K562 (cell line): Measurements from ENCODE around the gene MYOZ2. TPM values are rescaled to one million over a fixed set of nuclear protein-coding genes. Genes with fewer than 3 reads are reported as not detected.

Experiments
- ATAC-seq: fragments of 200-7000 bp; cut with Tn5 transposase; 3 replicates; pipeline ENCODE4 v1.9.1; 2020; ENCODE audit warnings: moderate library complexity
- BruUV-seq: library from RNA; stranded (reverse); fragments of 400-500 nt; replicated peaks from 2 replicates; lab custom pipeline; 2021; lab: Mats Ljungman, UMichigan
- CTCF ChIA-PET: fragments of 300-600 bp; formaldehyde crosslinking; extraction: SDS; loops from one replicate; lab custom pipeline; 2021; ENCODE audit warnings: low intra/inter-chr PET ratio; lab: Yijun Ruan, JAX
- POLR2A ChIA-PET: fragments of 300-600, 350-650 bp; sonication (Branson Sonifier 250); formaldehyde crosslinking; extraction: SDS; loops from one replicate; lab custom pipeline; 2021; ENCODE audit warnings: antibody characterized with exemption, inconsistent platforms; lab: Yijun Ruan, JAX
- DNase-seq, 4 experiments: peaks; one replicate each; pipeline versions ENCODE4 v3.0.0 to v3.0.0-alpha.2; 2011 to 2018; ENCODE audit warnings: low spot score in 3 of 4, mixed read lengths in 3 of 4; ENCODE audit errors: extremely low read depth in 1 of 4
- FAIRE-seq: peaks from 2 replicates; lab custom pipeline; 2011; peaks lifted over from hg19 to GRCh38; lab: Jason Lieb, UNC
- H2AFZ ChIP-seq: 2 replicates; pipeline ENCODE4 v1.6.0; 2011; ENCODE audit warnings: low read depth, low read length, control low read depth, inconsistent platforms
- H3K27ac ChIP-seq: fragments of 200-600 bp; 3 replicates; pipeline ENCODE4 v1.8.0; 2011; ENCODE audit warnings: low read depth, mild to moderate bottlenecking, control low read depth, inconsistent platforms, low read length, moderate library complexity, mixed read lengths; ENCODE audit errors: extremely low read depth
- H3K27me3 ChIP-seq, 2 experiments: fragments of 300-600 bp in 1 of 2; 2 replicates in 1 of 2; 3 replicates in 1 of 2; pipeline versions ENCODE4 v1.6.0 to v1.8.0; 2011; ENCODE audit warnings: inconsistent platforms in 2 of 2, low read length in 2 of 2, mild to moderate bottlenecking in 1 of 2, mixed read lengths in 1 of 2, moderate library complexity in 1 of 2; ENCODE audit not compliant: control insufficient read depth in 2 of 2, insufficient read depth in 2 of 2
- H3K36me3 ChIP-seq: fragments of 300-600 bp; 3 replicates; pipeline ENCODE4 v1.8.0; 2011; ENCODE audit warnings: mild to moderate bottlenecking, low read length, inconsistent platforms; ENCODE audit not compliant: control insufficient read depth, insufficient read depth
- H3K4me1 ChIP-seq, 2 experiments: fragments of 200-600 bp in 1 of 2; replicated peaks in 1 of 2; 2 replicates in 1 of 2; 3 replicates in 1 of 2; pipeline versions ENCODE4 v1.5.1 to v1.8.0; 2011; ENCODE audit warnings: inconsistent platforms in 2 of 2, low read length in 2 of 2, mild to moderate bottlenecking in 1 of 2, mixed read lengths in 1 of 2, moderate library complexity in 1 of 2; ENCODE audit not compliant: control insufficient read depth in 2 of 2, insufficient read depth in 2 of 2
- H3K4me2 ChIP-seq: 2 replicates; pipeline ENCODE4 v1.6.1; 2011; ENCODE audit warnings: low read length, control low read depth, inconsistent platforms, mixed read lengths; ENCODE audit not compliant: insufficient read depth
- H3K4me3 ChIP-seq: fragments of 200-600 bp; sonication (generic), shearing (Covaris generic); 2 replicates; pipeline ENCODE4 v1.5.1; 2016; ENCODE audit warnings: control low read depth, inconsistent platforms
- H3K79me2 ChIP-seq: fragments of 200-600 bp; 3 replicates; pipeline ENCODE4 v1.8.0; 2011; ENCODE audit warnings: low read length, inconsistent platforms; ENCODE audit not compliant: control insufficient read depth, insufficient read depth
- H3K9ac ChIP-seq, 2 experiments: 2 replicates each; pipeline versions ENCODE4 v1.6.0 to v1.6.1; 2011; ENCODE audit warnings: low read depth in 2 of 2, low read length in 2 of 2, control low read depth in 1 of 2, inconsistent platforms in 1 of 2, mild to moderate bottlenecking in 1 of 2, mixed read lengths in 1 of 2; ENCODE audit not compliant: insufficient read depth in 1 of 2
- H3K9me1 ChIP-seq: one replicate; pipeline ENCODE4 v1.6.0; 2011; ENCODE audit warnings: inconsistent platforms, mild to moderate bottlenecking, low read length, moderate library complexity; ENCODE audit not compliant: control insufficient read depth, insufficient read depth
- H3K9me3 ChIP-seq: replicated peaks from 2 replicates; pipeline ENCODE4 v1.5.1; 2011; ENCODE audit warnings: low read depth, low read length, inconsistent platforms; ENCODE audit not compliant: control insufficient read depth, insufficient read depth
- H4K20me1 ChIP-seq: replicated peaks from 2 replicates; pipeline ENCODE4 v1.6.1; 2011; ENCODE audit warnings: low read length, inconsistent platforms, mixed read lengths; ENCODE audit not compliant: control insufficient read depth, insufficient read depth
- CAMTA2 ChIP-seq: fragments of 250-450 bp; sonication (Bioruptor Pico); conservative IDR thresholded peaks from 2 replicates; pipeline ENCODE4 v1.5.1; 2022
- CEBPG ChIP-seq, 3 experiments: fragments of 200-800 bp in 1 of 3; sonication (Bioruptor generic) in 1 of 3; sonication (generic) in 1 of 3; formaldehyde crosslinking in 1 of 3; IDR thresholded peaks in 2 of 3; conservative IDR thresholded peaks in 1 of 3; 2 replicates each; pipeline versions ENCODE4 v1.6.1 to v1.8.0; 2016 to 2022; ENCODE audit warnings: missing compliant biosample characterization in 2 of 3, missing genetic modification characterization in 2 of 3, mild to moderate bottlenecking in 1 of 3, missing genetic modification reagents in 1 of 3
- CTCFL ChIP-seq: IDR thresholded peaks from 2 replicates; pipeline ENCODE4 v1.6.1; 2011; ENCODE audit warnings: borderline replicate concordance, low read depth, mild to moderate bottlenecking, moderate library complexity, low read length; ENCODE audit not compliant: insufficient read depth, poor library complexity, severe bottlenecking
- ELF2 ChIP-seq: fragments of 250-450 bp; sonication (Bioruptor Pico); IDR thresholded peaks from 2 replicates; pipeline ENCODE4 v1.5.0; 2021; ENCODE audit warnings: mild to moderate bottlenecking
- GABPB1 ChIP-seq: sonication (generic); formaldehyde crosslinking; IDR thresholded peaks from 2 replicates; pipeline ENCODE4 v1.8.0; 2022; ENCODE audit warnings: mild to moderate bottlenecking, missing genetic modification reagents
- GTF2A2 ChIP-seq: IDR thresholded peaks from 2 replicates; pipeline ENCODE4 v1.6.1; 2016; ENCODE audit warnings: mild to moderate bottlenecking, missing genetic modification characterization, missing compliant biosample characterization
- HEY1 ChIP-seq: fragments of 250-450 bp; sonication (Bioruptor Pico); IDR thresholded peaks from 2 replicates; pipeline ENCODE4 v1.5.0; 2020; ENCODE audit warnings: mild to moderate bottlenecking, moderate library complexity, borderline replicate concordance
- LEF1 ChIP-seq: fragments of 450-650 bp; IDR thresholded peaks from 2 replicates; pipeline ENCODE4 v1.6.1; 2016; ENCODE audit warnings: mild to moderate bottlenecking
- RBM14 ChIP-seq: fragments of 200-400 bp; formaldehyde crosslinking; IDR thresholded peaks from 2 replicates; pipeline ENCODE4 v1.6.1; 2018; ENCODE audit warnings: low read depth, mild to moderate bottlenecking, low read length, moderate library complexity, borderline replicate concordance; ENCODE audit not compliant: insufficient read depth
- THRA ChIP-seq: fragments of 450-650 bp; IDR thresholded peaks from 2 replicates; pipeline ENCODE4 v1.6.1; 2017; ENCODE audit warnings: mild to moderate bottlenecking, moderate library complexity
- WHSC1 ChIP-seq: IDR thresholded peaks from one replicate; pipeline ENCODE4 v1.6.1; 2012; ENCODE audit warnings: low read length, control low read depth, inconsistent platforms
- ZNF143 ChIP-seq: sonication (generic); formaldehyde crosslinking; IDR thresholded peaks from 2 replicates; pipeline ENCODE4 v1.9.0; 2022; ENCODE audit warnings: mild to moderate bottlenecking, missing genetic modification reagents
- ZNF551 ChIP-seq: fragments of 250-450 bp; sonication (Bioruptor Pico); IDR thresholded peaks from 2 replicates; pipeline ENCODE4 v1.5.0; 2021; ENCODE audit warnings: mild to moderate bottlenecking, moderate library complexity
- ZNF717 ChIP-seq: fragments of 250-450 bp; sonication (Bioruptor Pico); IDR thresholded peaks from 2 replicates; pipeline ENCODE4 v1.5.0; 2021
- ZNF830 ChIP-seq: fragments of 250-450 bp; sonication (Bioruptor Pico); IDR thresholded peaks from 2 replicates; pipeline ENCODE4 v1.5.0; 2021; ENCODE audit warnings: mild to moderate bottlenecking
- whole genome bisulfite sequencing: fragments of 100-300 bp; shearing (Covaris generic); methylation state at CpG from one replicate; pipeline ENCODE4 v1.1.6; 2016; ENCODE audit warnings: low coverage, mixed read lengths; ENCODE audit not compliant: insufficient coverage; ENCODE audit errors: missing lambda C conversion rate; 5-methylcytosine and 5-hydroxymethylcytosine counted together
- in situ Hi-C: fragments of 300-500 bp; cut with MboI; formaldehyde crosslinking; loops from 4 replicates; pipeline ENCODE4 v1.15.0; 2018; ENCODE audit warnings: inconsistent platforms, mixed read lengths
- intact Hi-C: fragments of 100-400 bp; cut with micrococcal nuclease; formaldehyde crosslinking; loops from 2 replicates; pipeline ENCODE4 v1.14.2; 2022
- polyA plus RNA-seq, 8 experiments: library from polyadenylated mRNA; depleted of rRNA in 4 of 8; stranded (reverse) in 5 of 8; unstranded in 3 of 8; fragments of >200 nt; fragmentation: Nextera tagmentation in 2 of 8; fragmentation: Illumina TruSeq in 1 of 8; extraction: Ambion mirVana in 2 of 8; extraction: Trizol in 1 of 8; gene quantifications; 2 replicates each; pipeline versions ENCODE4 v1.2.1 to v1.2.3, GENCODE V29; 2011 to 2014; ENCODE audit warnings: inconsistent platforms in 1 of 8, missing spikeins in 1 of 8
- total RNA-seq, 7 experiments: library from RNA; depleted of rRNA in 6 of 7; stranded (reverse); fragments of >200 nt in 6 of 7; fragmentation: Illumina TruSeq in 2 of 7; extraction: Trizol in 2 of 7; gene quantifications; 2 replicates each; pipeline versions ENCODE4 v1.2.1 to v1.2.3, GENCODE V29; 2011 to 2021; ENCODE audit warnings: low replicate concordance in 1 of 7
- TF ChIP-seq, protein P1 (sequence below): sonication (generic); formaldehyde crosslinking; IDR thresholded peaks from 2 replicates; pipeline ENCODE4 v1.8.0; 2023; ENCODE audit warnings: mild to moderate bottlenecking, missing genetic modification reagents

The MYOZ2 gene
- total and polyA plus RNA-seq, 9 of the 15 experiments (the other 6 are each of a cell fraction or from before 2014, with no cell fraction given) = not detected

DNA sequence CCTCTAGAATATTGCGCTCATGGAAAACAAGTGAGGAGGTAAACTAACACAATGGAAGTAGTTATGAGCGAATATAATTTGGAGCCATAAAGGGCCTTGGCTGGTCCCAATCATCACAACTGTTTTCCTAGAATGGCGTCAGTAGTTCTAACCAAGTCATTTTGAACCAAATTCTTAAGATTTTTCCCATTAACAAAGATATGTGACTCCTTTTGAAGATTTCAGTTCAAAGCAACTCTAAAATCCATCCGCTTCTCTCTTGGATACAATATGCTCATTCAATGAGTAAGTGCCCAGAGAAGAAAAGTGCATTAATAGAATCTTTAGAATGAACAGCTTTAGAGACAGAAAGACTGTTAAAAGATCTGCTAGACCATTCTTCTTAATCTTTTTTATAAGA, 19.6 kb upstream of the MYOZ2 start:
- POLR2A ChIA-PET = no interaction called here
- no peak overlapping the region for H3K9ac ChIP-seq
- CTCF ChIA-PET = no interaction called here
- ATAC-seq (no peak), FAIRE-seq (no peak), DNase-seq (no peak)
- BruUV-seq = no TSS peak
- H3K27ac ChIP-seq = no peak overlapping the region
- TF ChIP-seq THRA (no peak), HEY1 (CRISPR knock-in tag) (no peak), ZNF143 (CRISPR knock-in tag) (no peak), CEBPG (CRISPR knock-in tag; IDR thresholded peaks at IDR 0.05) (no peak), CEBPG (tag; conservative IDR thresholded peaks at IDR 0.05 in 1 of 2, IDR thresholded peaks at IDR 0.05 in 1 of 2) (no peak), ZNF551 (no peak), GTF2A2 (tag) (no peak), CTCFL (no peak), LEF1 (no peak), RBM14 (no peak), WHSC1 (no peak), GABPB1 (CRISPR knock-in tag) (no peak), CAMTA2 (CRISPR knock-in tag) (no peak), ELF2 (CRISPR knock-in tag) (no peak), ZNF830 (CRISPR knock-in tag) (no peak), ZNF717 (no peak)
- TF ChIP-seq, protein P1, sequence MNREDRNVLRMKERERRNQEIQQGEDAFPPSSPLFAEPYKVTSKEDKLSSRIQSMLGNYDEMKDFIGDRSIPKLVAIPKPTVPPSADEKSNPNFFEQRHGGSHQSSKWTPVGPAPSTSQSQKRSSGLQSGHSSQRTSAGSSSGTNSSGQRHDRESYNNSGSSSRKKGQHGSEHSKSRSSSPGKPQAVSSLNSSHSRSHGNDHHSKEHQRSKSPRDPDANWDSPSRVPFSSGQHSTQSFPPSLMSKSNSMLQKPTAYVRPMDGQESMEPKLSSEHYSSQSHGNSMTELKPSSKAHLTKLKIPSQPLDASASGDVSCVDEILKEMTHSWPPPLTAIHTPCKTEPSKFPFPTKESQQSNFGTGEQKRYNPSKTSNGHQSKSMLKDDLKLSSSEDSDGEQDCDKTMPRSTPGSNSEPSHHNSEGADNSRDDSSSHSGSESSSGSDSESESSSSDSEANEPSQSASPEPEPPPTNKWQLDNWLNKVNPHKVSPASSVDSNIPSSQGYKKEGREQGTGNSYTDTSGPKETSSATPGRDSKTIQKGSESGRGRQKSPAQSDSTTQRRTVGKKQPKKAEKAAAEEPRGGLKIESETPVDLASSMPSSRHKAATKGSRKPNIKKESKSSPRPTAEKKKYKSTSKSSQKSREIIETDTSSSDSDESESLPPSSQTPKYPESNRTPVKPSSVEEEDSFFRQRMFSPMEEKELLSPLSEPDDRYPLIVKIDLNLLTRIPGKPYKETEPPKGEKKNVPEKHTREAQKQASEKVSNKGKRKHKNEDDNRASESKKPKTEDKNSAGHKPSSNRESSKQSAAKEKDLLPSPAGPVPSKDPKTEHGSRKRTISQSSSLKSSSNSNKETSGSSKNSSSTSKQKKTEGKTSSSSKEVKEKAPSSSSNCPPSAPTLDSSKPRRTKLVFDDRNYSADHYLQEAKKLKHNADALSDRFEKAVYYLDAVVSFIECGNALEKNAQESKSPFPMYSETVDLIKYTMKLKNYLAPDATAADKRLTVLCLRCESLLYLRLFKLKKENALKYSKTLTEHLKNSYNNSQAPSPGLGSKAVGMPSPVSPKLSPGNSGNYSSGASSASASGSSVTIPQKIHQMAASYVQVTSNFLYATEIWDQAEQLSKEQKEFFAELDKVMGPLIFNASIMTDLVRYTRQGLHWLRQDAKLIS (CRISPR knock-in tag) = no peak
- H4K20me1 ChIP-seq = no peaks in the 10 kb centered on the region
- no peaks in the 10 kb centered on the region for H3K9me3 ChIP-seq
- no peaks in the 10 kb centered on the region for H3K36me3 ChIP-seq
- intact Hi-C loops = no loop called here
- 2% methylated on average over 4 of the region's 4 CpGs for WGBS
- no peak overlapping the region for H3K4me2 ChIP-seq
- H3K4me3 ChIP-seq = no peak overlapping the region
- peaks cover 0 to 4% of the 10 kb centered on the region in 2 experiments; a peak in 2 of 5 replicates for H3K27me3 ChIP-seq
- H3K79me2 ChIP-seq = no peaks in the 10 kb centered on the region
- in situ Hi-C loops = no loop called here
- no peaks in the 10 kb centered on the region for H3K9me1 ChIP-seq
- no peaks in the 10 kb centered on the region for H3K4me1 ChIP-seq
- no peak overlapping the region for H2AFZ ChIP-seq
